Astrocyte (in vitro differentiated cells and primary cell): ENCODE data around the gene PRM2. TPM values are rescaled to one million over a fixed set of nuclear protein-coding genes. Genes with fewer than 3 reads are reported as not detected.

Source experiments
- DNase-seq: peaks from one replicate; pipeline ENCODE4 v3.0.0-alpha.2; 2010; ENCODE audit warnings: low read depth
- FAIRE-seq: peaks from 2 replicates; lab custom pipeline; 2011; peaks lifted over from hg19 to GRCh38; lab: Jason Lieb, UNC
- H2AFZ ChIP-seq: 2 replicates; pipeline ENCODE4 v1.6.0; 2012; ENCODE audit warnings: low read depth, low read length, inconsistent platforms
- H3K27ac ChIP-seq: 2 replicates; pipeline ENCODE4 v1.5.1; 2011; ENCODE audit warnings: low read depth, low read length, inconsistent platforms
- H3K27me3 ChIP-seq: 2 replicates; pipeline ENCODE4 v1.6.0; 2011; ENCODE audit warnings: low read length, inconsistent platforms; ENCODE audit not compliant: insufficient read depth
- H3K36me3 ChIP-seq: 2 replicates; pipeline ENCODE4 v1.5.1; 2011; ENCODE audit warnings: low read length, inconsistent platforms; ENCODE audit not compliant: insufficient read depth
- H3K4me1 ChIP-seq: 2 replicates; pipeline ENCODE4 v1.5.1; 2011; ENCODE audit warnings: low read length, inconsistent platforms; ENCODE audit not compliant: insufficient read depth
- H3K4me2 ChIP-seq: 2 replicates; pipeline ENCODE4 v1.6.0; 2012; ENCODE audit warnings: low read length, inconsistent platforms
- H3K4me3 ChIP-seq: 2 replicates; pipeline ENCODE4 v1.5.1; 2011; ENCODE audit warnings: low read depth, mild to moderate bottlenecking, low read length, inconsistent platforms; ENCODE audit not compliant: insufficient read depth
- H3K79me2 ChIP-seq: 2 replicates; pipeline ENCODE4 v1.6.0; 2012; ENCODE audit warnings: mild to moderate bottlenecking, low read length, inconsistent platforms; ENCODE audit not compliant: insufficient read depth
- H3K9ac ChIP-seq: 2 replicates; pipeline ENCODE4 v1.6.0; 2012; ENCODE audit warnings: mild to moderate bottlenecking, low read length, inconsistent platforms
- H3K9me3 ChIP-seq: 2 replicates; pipeline ENCODE4 v1.5.1; 2012; ENCODE audit warnings: low read depth, mild to moderate bottlenecking, low read length, inconsistent platforms; ENCODE audit not compliant: insufficient read depth
- H4K20me1 ChIP-seq: 2 replicates; pipeline ENCODE4 v1.6.0; 2012; ENCODE audit warnings: low read length, inconsistent platforms; ENCODE audit not compliant: insufficient read depth
- H3K27ac Mint-ChIP-seq: one replicate; pipeline ENCODE4 v1.8.0; 2021; ENCODE audit warnings: mild to moderate bottlenecking, mixed read lengths; ENCODE audit not compliant: unreplicated experiment
- H3K27me3 Mint-ChIP-seq: one replicate; pipeline ENCODE4 v1.8.0; 2021; ENCODE audit warnings: low read depth, mixed read lengths; ENCODE audit not compliant: unreplicated experiment
- H3K36me3 Mint-ChIP-seq: one replicate; pipeline ENCODE4 v1.8.0; 2021; ENCODE audit warnings: low read depth, mixed read lengths; ENCODE audit not compliant: unreplicated experiment
- H3K4me1 Mint-ChIP-seq: one replicate; pipeline ENCODE4 v1.8.0; 2021; ENCODE audit warnings: low read depth, mixed read lengths; ENCODE audit not compliant: unreplicated experiment
- H3K4me3 Mint-ChIP-seq: one replicate; pipeline ENCODE4 v1.8.0; 2021; ENCODE audit warnings: mild to moderate bottlenecking, moderate library complexity, mixed read lengths; ENCODE audit not compliant: unreplicated experiment
- H3K9me3 Mint-ChIP-seq: one replicate; pipeline ENCODE4 v1.8.0; 2021; ENCODE audit warnings: mild to moderate bottlenecking, mixed read lengths; ENCODE audit not compliant: unreplicated experiment
- EZH2 ChIP-seq: IDR thresholded peaks from 2 replicates; pipeline ENCODE4 v1.6.1; 2012; ENCODE audit warnings: mild to moderate bottlenecking, low read length, inconsistent platforms; ENCODE audit not compliant: insufficient read depth
- total RNA-seq: library from RNA; stranded (reverse); gene quantifications from 2 replicates; pipeline ENCODE4 v1.2.1, GENCODE V29; 2021
- TF ChIP-seq, protein P1 (sequence below): IDR thresholded peaks from 2 replicates; pipeline ENCODE4 v1.5.1; 2011; ENCODE audit warnings: low read depth, mild to moderate bottlenecking, inconsistent platforms, low read length, moderate library complexity; ENCODE audit not compliant: insufficient read depth

PRM2 gene
- total RNA-seq, 1 donor from 2014 or later = not detected

DNA sequence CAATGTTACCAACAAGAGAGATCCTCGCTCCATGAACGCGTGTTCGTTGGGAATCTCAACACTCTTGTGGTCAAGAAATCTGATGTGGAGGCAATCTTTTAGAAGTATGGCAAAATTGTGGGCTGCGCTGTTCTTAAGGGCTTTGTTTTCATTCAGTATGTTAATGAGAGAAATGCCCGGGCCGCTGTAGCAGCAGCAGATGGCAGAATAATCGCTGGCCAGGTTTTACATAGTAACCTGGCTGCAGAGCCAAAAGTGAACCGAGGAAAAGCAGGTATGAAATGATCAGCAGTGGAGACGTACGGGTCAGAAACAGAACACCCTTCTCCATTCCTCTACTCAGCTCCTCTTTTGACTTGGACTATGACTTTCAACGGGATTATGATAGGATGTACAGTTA is 33.6 kb downstream of the PRM2 start:
- Histone ChIP-seq H3K9ac (no peak overlapping the region), H3K27ac (no peak overlapping the region), H3K4me2 (no peak overlapping the region), H4K20me1 (no peaks in the 10 kb centered on the region), H3K36me3 (no peaks in the 10 kb centered on the region), H3K4me1 (no peaks in the 10 kb centered on the region), H3K79me2 (no peaks in the 10 kb centered on the region), H2AFZ (no peak overlapping the region), H3K9me3 (no peaks in the 10 kb centered on the region), H3K4me3 (no peak overlapping the region), H3K27me3 (peaks cover 5% of the 10 kb centered on the region)
- Mint-ChIP-seq H3K27me3 (peaks cover 2% of the 10 kb centered on the region), H3K27ac (no peak overlapping the region), H3K4me1 (no peaks in the 10 kb centered on the region), H3K4me3 (no peak overlapping the region), H3K9me3 (no peaks in the 10 kb centered on the region), H3K36me3 (no peaks in the 10 kb centered on the region)
- no peak for FAIRE-seq
- no peak for DNase-seq
- TF ChIP-seq EZH2 = no peak
- TF ChIP-seq, protein P1, sequence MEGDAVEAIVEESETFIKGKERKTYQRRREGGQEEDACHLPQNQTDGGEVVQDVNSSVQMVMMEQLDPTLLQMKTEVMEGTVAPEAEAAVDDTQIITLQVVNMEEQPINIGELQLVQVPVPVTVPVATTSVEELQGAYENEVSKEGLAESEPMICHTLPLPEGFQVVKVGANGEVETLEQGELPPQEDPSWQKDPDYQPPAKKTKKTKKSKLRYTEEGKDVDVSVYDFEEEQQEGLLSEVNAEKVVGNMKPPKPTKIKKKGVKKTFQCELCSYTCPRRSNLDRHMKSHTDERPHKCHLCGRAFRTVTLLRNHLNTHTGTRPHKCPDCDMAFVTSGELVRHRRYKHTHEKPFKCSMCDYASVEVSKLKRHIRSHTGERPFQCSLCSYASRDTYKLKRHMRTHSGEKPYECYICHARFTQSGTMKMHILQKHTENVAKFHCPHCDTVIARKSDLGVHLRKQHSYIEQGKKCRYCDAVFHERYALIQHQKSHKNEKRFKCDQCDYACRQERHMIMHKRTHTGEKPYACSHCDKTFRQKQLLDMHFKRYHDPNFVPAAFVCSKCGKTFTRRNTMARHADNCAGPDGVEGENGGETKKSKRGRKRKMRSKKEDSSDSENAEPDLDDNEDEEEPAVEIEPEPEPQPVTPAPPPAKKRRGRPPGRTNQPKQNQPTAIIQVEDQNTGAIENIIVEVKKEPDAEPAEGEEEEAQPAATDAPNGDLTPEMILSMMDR = no peak

DNA sequence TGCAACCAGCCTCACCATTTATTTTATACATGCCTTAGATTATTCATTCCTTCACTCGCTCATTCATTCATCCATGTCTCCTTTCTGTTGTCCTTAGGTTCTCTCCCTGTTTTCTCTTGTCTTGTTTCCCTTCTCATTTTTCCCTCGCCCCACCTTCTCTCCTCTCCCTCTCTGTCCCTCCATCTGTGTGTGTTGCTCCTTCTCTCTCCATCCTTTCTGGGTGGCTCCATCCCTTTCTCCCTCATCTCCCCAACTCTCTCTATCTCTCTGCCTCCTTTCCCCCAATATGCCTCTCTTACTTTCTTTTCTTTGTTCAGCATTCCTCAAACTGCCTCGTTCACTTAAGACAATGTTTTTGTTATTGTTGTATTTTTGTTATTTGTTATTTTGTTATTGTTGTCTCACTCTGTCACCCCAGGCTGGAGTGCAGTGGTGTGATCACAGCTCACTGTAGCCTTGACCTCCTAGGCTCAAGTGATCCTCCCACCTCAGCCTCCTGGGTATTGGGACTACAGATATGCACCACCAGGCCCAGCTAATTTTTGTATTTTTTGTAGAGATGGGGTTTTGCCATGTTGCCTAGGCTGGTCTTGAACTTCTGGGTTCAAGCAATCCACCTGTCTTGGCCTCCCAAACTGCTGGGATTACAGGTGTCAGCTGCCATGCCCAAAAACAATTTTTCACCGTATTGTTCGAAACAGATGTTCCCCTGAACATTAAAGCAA is 34.6 kb downstream of the PRM2 start:
- Mint-ChIP-seq H3K36me3 (no peaks in the 10 kb centered on the region), H3K4me3 (no peak overlapping the region), H3K27ac (no peak overlapping the region), H3K9me3 (no peaks in the 10 kb centered on the region), H3K4me1 (no peaks in the 10 kb centered on the region), H3K27me3 (peaks cover 2% of the 10 kb centered on the region)
- H3K27ac ChIP-seq = no peak overlapping the region
- FAIRE-seq (no peak), DNase-seq (no peak)
- H3K79me2 ChIP-seq = no peaks in the 10 kb centered on the region
- no peak overlapping the region for H3K4me2 ChIP-seq
- H3K36me3 ChIP-seq = no peaks in the 10 kb centered on the region
- H4K20me1 ChIP-seq = no peaks in the 10 kb centered on the region
- H3K4me3 ChIP-seq = no peak overlapping the region
- H3K27me3 ChIP-seq = peaks cover 5% of the 10 kb centered on the region
- no peaks in the 10 kb centered on the region for H3K4me1 ChIP-seq
- TF ChIP-seq, protein P1 = no peak
- no peak for TF ChIP-seq EZH2
- H2AFZ ChIP-seq = no peak overlapping the region
- H3K9me3 ChIP-seq = no peaks in the 10 kb centered on the region
- no peak overlapping the region for H3K9ac ChIP-seq
